Fibroblast of upper back skin (primary cell): ENCODE measurements around the gene ARHGEF19.
A peak's percentile ranks its signal among the peaks of the same experiment; 100 is the strongest.
"Not testable (repeated sequence)": the region's sequence is repeated elsewhere in the genome, so short reads cannot be mapped to it uniquely, and the experiment has no call there.

Source experiments
- DNase-seq: peaks from one replicate; pipeline ENCODE4 v3.0.0-alpha.2; 2013

The ARHGEF19 gene

GRCh38 chr1:16178596-16179497, 33.6 kb downstream of the ARHGEF19 start:
- DNase-seq: peak; percentile 31

GRCh38 chr1:16177306-16177705, 35.1 kb downstream of the ARHGEF19 start:
- no peak for DNase-seq

DNA sequence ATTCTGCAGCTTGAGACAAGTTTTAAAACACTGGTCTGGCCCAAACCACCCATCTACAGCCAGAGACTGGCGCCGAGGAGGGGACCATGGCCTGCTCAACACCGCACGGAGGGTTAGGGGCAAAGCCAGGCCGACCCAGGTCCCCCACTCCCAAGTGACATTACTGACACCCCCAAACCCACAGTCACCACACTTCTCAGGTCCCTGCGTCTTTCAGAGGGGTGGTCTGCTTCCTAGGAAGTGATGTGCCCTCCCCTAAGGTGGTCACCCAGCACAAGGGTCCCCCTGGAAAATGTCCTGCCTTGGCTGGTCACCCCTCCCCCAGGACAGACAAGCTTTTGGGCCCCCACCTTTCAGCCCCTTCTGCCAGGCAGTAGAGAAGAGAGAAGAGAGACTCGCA, 35.8 kb downstream of the ARHGEF19 start:
- DNase-seq: no peak

- DNase-seq: peak; percentile 94
Observed at GRCh38 chr1:16175610-16176553, 36.6 kb downstream of the ARHGEF19 start.

DNA sequence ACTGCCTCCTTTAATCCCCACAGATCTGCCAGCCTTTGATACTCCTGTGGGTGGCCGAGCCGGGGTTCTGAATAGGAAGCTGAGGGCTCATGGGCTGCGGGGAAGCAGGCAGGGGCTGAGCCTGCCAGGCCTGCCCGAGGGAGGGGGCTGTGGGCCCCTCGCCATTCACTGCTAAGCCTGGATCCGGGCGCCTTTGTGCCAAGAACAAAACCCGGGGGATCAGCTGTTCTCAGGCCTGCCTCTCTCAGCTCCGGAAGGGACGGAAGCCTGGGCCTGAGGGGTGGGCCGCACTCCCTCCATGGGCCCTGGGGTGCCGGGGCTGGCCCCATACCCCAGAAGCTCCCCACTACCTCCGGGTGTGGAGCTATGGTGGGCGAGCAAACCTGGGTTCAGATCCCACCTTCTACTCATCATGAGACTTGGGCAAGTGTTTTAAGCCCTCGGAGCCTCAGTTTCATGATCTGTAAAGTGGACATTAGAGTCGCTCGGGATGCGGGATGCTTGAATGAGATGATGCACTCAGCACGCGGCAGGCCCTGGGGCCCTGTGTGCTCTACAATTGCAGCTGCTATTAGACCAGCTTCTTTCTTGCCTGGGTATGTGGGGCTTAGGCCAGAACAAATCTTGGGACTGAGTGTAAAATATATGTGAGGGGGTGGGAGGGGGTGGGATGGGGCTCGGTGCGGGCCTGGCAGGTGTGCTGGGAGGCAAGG, 37.4 kb downstream of the ARHGEF19 start:
- DNase-seq: peak; percentile 25

DNA sequence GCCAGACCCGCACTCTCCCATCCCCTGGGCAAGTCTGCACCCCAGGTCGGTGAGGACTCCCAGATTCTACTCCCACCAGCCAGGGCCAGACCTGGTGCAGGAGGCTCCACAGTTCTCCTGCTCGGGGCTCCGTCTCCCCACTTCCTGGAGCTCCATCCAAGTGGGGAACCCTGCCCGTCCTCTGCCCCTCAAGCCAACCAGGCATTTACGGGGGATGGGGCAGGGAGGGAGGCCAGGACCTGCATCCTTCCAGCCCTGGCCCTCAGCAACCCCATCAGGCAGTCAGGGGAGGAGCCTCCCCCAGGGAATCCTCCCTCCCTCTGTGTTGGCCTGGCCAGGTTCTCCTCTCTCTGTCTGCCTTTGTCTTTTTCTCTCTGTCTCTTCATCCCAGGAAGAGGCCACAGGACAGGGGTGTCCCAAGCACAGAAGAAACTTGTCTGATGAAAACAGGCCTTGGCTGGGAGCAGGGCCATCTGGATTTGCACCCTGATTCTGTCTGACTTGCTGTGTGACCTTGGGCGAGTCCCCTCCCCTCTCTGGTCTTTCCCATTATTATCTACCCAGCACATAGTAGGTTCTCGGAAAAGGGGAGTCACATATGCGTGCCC, 38.1 kb downstream of the ARHGEF19 start:
- no peak for DNase-seq

DNA sequence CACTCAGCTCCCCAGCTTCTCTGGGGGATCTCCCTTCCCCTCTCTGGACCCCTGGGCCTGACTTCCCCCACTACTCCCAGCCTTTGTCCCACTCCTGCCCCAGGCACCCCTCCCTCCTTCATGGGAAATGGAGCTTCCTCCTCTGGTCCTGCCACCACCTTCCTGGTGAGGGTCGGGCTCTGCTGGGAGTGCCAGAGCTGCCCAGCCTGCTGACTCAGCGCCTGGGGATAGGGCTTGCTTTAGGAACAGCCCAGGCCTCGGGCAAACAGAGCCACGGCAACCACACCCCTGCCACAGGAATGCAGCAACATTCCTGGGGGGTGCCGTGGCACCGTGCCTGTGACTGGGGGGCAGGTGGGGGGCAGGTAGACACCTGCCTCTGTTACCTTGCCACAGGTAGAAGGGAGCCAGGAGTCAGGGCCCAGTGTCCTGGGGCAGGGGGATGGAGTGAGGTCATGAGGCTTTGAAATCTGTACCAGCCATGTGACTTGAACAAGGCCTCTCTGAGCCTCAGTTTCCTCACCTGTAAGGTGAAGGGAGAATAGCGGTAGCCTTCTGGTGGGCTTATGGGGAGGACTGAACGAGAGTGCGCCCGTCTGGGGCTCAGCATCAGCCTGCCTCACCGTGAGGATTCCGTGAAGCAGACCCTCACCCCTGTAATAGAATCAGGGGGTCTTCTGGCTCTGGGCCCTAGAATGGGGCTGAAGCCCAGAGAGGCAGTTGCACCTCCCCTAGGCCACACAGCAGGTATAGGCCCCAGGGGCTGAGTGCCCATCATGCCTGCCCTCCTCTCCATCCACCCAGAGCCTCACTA, 38.8 kb downstream of the ARHGEF19 start:
- DNase-seq: peak; percentile 80

- peak; percentile 44 for DNase-seq
Observed at GRCh38 chr1:16172964-16173446, 39.4 kb downstream of the ARHGEF19 start.

GRCh38 chr1:16172218-16172830, 40.1 kb downstream of the ARHGEF19 start:
- DNase-seq: no peak

- no peak for DNase-seq
Observed at GRCh38 chr1:16171314-16172151, 40.9 kb downstream of the ARHGEF19 start.

DNA sequence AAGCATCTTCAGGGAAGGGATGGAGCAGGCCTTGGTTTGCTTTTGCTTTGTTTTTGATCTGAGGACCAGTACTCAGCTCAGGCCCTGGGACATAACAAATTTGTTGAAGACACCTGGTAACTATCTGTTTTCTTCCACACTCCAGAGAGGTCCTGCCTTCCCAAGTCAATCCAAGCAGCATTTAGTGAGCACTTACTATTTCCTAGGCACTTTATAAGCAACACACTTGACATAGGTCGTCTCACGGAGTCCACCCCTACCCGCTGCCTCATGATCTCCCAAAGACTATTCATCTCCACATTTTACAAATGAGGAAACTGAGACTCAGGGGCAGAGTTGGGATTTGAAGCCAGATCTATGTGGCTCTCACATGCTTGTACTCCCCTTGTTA, 42.2 kb downstream of the ARHGEF19 start:
- DNase-seq: no peak

GRCh38 chr1:16168622-16169360, 43.7 kb downstream of the ARHGEF19 start:
- DNase-seq: no peak

- DNase-seq: not testable (repeated sequence)
Observed at GRCh38 chr1:16168144-16168495, 44.3 kb downstream of the ARHGEF19 start.

GRCh38 chr1:16167331-16168143, 44.9 kb downstream of the ARHGEF19 start:
- DNase-seq: no peak

GRCh38 chr1:16166117-16166516, 46.3 kb downstream of the ARHGEF19 start:
- DNase-seq: no peak

- DNase-seq: no peak
Observed at GRCh38 chr1:16165548-16165947, 46.9 kb downstream of the ARHGEF19 start.

- DNase-seq: no peak
Observed at GRCh38 chr1:16165073-16165364, 47.4 kb downstream of the ARHGEF19 start.

DNA sequence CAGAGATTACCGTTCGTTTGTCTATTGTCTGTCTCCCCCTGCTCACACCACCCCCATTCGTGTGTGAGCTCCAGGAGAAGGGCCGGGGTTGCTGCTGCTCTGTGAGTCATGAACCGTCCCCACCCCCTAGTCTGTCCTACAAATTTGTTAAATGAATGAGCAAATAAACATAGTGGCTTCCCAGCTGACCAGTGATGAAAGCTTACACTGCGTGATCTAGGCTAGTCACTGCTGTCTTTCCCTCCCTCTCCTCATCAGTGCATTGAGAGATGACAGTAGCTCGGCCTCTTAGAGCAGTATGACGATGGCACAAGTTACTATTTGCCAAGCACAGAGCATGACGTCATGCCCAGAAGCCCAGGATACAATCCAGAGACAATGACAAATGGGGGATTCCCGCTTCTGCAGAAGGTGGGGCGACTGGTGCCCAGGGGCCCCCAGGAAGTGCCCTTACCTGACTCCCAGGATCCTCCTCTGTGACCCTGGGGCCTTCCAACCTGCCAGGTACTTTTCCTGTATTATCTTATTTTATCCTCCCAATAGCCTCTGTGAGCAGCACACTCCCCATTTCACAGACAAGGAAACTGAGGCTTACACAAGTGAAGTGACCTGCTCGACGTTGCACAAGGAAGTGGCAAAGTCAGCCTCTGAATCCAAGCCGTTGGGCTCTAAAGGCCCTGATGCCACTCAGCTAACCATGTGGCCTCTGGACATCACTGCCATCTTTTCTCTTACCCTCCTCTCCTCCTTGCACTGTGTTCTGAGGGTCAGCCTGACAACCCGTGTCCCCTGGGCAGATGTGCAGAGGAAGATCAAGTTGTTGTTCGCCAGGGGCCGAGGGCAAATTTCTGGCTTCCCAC, 48.0 kb downstream of the ARHGEF19 start:
- peak; percentile 95 for DNase-seq
